NCI-H526 treated with DMSO at 0.1 percent for 48 hours (cell line): ENCODE measurements around the gene TRIM42.

Source experiments
- DNase-seq: peaks from one replicate; lab custom pipeline; 2025; lab: John Stamatoyannopoulos, UW

Gene TRIM42

GRCh38 chr3:140677764-140678163 is at the start of gene TRIM42:
TRIM42 (plus strand) TSS chr3:140678064; CDS start chr3:140678230, 166 bp downstream.
- DNase-seq: no peak

GRCh38 chr3:140628606-140629005 is 49.3 kb upstream of the TRIM42 start:
- DNase-seq: no peak

DNA sequence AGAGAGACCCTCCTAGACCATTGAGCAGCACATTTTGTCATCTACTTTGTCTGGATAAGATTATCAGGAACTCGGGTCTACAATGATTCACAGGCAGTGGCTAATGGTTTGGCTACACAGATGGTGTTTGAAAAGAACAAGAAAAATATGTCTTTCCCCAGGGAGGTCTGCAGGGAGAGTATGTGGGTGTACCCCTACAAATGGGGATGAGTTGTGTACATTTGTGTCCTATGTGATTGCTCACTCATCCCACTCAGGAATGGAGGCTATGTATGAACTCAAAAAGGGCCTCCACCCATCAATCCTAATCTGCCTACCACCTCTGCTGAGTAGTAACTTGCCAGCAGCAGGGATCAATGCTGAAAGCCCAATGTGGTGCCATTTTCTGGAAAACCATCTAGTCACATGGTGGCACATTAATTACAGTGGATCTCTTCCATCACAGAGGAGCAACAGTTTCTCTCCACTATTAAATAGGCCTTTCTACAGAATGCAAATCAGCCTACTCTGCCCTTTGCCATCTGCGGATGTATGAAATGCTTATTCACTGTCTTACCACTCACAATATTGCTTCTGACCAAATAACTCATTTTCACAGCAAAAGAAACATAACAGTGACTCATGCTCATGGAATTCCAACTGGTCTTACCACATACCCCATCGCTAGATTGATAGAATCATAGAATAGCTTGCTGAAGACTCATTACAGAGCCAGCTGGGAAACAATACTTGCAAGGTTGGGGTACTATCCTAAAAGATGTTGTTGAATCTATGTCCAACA is 48.3 kb upstream of the TRIM42 start:
- DNase-seq: no peak

- DNase-seq: no peak
Observed at GRCh38 chr3:140630366-140630765, 47.5 kb upstream of the TRIM42 start.

DNA sequence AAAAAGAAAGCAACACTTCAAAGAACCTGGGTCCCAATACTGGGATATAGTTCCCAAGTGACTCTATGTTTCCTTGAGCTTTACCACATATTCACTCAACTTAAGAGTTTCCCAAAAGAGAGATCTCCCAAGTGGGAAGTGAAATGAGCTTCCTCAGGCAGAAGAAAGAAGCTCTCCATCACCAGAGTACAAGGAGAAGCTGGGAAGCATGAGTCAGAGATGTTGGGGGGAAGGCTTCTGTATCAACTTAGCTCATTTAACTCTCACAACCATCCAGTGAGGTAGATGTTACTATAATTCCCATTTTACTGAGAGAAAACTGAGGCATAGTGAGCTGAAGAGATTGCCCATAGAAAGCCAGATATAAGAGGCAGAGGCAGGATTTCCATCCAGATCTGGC is 47.0 kb upstream of the TRIM42 start:
- no peak for DNase-seq

GRCh38 chr3:140635276-140635675 is 42.6 kb upstream of the TRIM42 start:
- no peak for DNase-seq

GRCh38 chr3:140636406-140637138 is 41.3 kb upstream of the TRIM42 start:
- no peak for DNase-seq

GRCh38 chr3:140651287-140651686 is 26.6 kb upstream of the TRIM42 start:
- DNase-seq: no peak

- no peak for DNase-seq
Observed at GRCh38 chr3:140655678-140656077, 22.2 kb upstream of the TRIM42 start.

DNA sequence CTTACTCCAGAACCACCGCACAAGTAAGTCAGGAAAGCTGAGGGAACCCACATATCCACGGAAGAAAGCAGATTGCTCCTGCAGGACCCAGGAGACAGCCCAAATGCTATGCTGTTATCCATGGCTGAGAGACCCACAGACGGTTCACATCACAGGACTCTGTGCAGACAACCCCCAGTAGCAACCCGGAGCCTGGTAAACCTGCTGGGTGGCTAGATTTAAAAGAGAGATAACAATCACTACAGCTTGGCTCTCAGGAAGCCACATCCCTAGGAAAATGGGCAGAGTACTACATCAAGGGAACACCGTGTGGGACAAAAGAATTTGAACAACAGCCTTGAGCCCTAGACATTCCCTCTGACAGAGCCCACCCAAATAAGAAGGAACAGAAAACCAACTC is 13.8 kb upstream of the TRIM42 start:
- no peak for DNase-seq

GRCh38 chr3:140682586-140682985 is 4.7 kb downstream of the TRIM42 start:
- no peak for DNase-seq

DNA sequence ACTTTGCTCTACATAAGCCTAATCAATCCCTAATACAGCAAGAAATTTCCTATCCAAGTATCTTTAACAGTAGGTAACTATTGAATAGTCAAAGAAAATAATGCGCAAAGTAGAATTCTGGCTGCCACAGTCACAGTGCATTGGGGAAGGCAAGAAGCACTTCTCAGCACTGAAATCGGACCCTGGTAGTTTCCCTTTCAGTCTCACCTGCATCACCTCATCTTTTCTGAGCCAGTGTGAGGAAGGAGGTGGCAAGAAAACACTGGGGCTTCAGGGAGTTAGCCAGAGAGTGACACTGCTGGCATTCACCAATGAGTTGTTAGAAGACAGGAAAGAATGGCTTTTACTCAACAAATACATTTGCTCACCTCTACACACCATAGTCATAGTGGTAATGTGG is 8.3 kb downstream of the TRIM42 start:
- no peak for DNase-seq

- no peak for DNase-seq
Observed at GRCh38 chr3:140686948-140687347, 9.1 kb downstream of the TRIM42 start.

- DNase-seq: no peak
Observed at GRCh38 chr3:140695361-140696061, 17.6 kb downstream of the TRIM42 start.

GRCh38 chr3:140699516-140700231 is 21.8 kb downstream of the TRIM42 start:
- DNase-seq: no peak

GRCh38 chr3:140702281-140702680 is 24.4 kb downstream of the TRIM42 start:
- no peak for DNase-seq

DNA sequence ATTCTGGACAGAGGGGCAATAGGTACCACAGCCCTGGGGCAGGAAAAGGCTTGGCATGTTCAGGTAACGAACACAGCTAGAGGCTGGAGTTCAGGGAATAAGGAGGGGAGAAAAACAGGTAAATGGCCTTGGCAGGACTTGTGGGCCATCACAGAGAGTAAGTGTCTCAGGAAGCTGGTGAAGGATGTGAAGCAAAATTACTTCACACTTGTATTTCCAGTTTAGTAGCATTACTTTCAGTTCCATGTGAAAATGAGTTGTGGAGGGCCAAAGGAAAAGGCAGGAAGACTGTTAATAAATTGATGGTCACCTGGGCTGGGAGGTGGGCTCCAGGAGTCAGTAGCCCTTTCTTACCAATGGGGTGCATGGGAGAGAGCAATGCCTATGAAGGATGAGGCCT is 25.6 kb downstream of the TRIM42 start:
- DNase-seq: no peak

- no peak for DNase-seq
Observed at GRCh38 chr3:140704733-140705132, 26.9 kb downstream of the TRIM42 start.

GRCh38 chr3:140705954-140706353 is 28.1 kb downstream of the TRIM42 start:
- no peak for DNase-seq

- DNase-seq: no peak
Observed at GRCh38 chr3:140706360-140706759, 28.5 kb downstream of the TRIM42 start.

- no peak for DNase-seq
Observed at GRCh38 chr3:140708815-140709214, 31.0 kb downstream of the TRIM42 start.

- DNase-seq: no peak
Observed at GRCh38 chr3:140709751-140710150, 31.9 kb downstream of the TRIM42 start.
